BLaER1 treated with 17β-estradiol and CSF1 and Interleukin-3, amounts not matched to agents 10 nM and 100 nM (cell line): ENCODE results near the gene ATL2.
"Not testable (repeated sequence)": the region's sequence is repeated elsewhere in the genome, so short reads cannot be mapped to it uniquely, and the experiment has no call there.

Experiments
- H3K27ac ChIP-seq, 11 experiments: shearing (Covaris generic); formaldehyde crosslinking; 2 replicates each; pipeline ENCODE4 v1.8.1; 2022
- H3K27me3 ChIP-seq, 11 experiments: shearing (Covaris generic); formaldehyde crosslinking; 2 replicates each; pipeline ENCODE4 v1.8.1; 2022
- H3K36me3 ChIP-seq, 11 experiments: shearing (Covaris generic); formaldehyde crosslinking; 2 replicates each; pipeline ENCODE4 v1.8.1; 2022
- H3K4me1 ChIP-seq, 10 experiments: shearing (Covaris generic); formaldehyde crosslinking; 2 replicates each; pipeline ENCODE4 v1.8.1; 2022
- H3K4me2 ChIP-seq, 11 experiments: shearing (Covaris generic); formaldehyde crosslinking; 2 replicates each; pipeline ENCODE4 v1.8.1; 2022
- H3K4me3 ChIP-seq, 10 experiments: shearing (Covaris generic); formaldehyde crosslinking; 2 replicates each; pipeline ENCODE4 v1.8.1; 2022
- H3K9ac ChIP-seq, 11 experiments: shearing (Covaris generic); formaldehyde crosslinking; 2 replicates each; pipeline ENCODE4 v1.8.1; 2022
- H3K9me3 ChIP-seq, 11 experiments: shearing (Covaris generic); formaldehyde crosslinking; replicated peaks in 1 of 11; 2 replicates each; pipeline ENCODE4 v1.8.1; 2022
- H4K20me1 ChIP-seq, 11 experiments: shearing (Covaris generic); formaldehyde crosslinking; 2 replicates each; pipeline ENCODE4 v1.8.1; 2022
- Cebpa-rat ChIP-seq, 11 experiments: shearing (Covaris generic); IDR thresholded peaks; 2 replicates each; pipeline ENCODE4 v1.8.1; 2022

The ATL2 gene

GRCh38 chr2:38296197-38296780 is 80.8 kb downstream of the ATL2 start:
- no peak overlapping the region for H3K4me2 ChIP-seq
- no peak overlapping the region for H3K4me3 ChIP-seq
- peaks cover 51 to 83% (median 66%) of the 10 kb centered on the region in 11 experiments for H3K36me3 ChIP-seq
- H3K27ac ChIP-seq: no peak overlapping the region
- H3K9ac ChIP-seq: no peak overlapping the region
- no peak for TF ChIP-seq Cebpa-rat (IDR thresholded peaks at IDR 0.05)
- H4K20me1 ChIP-seq: peaks cover 0 to 7% (median under 1%) of the 10 kb centered on the region in 11 experiments; a peak in 5 of 22 replicates
- no peaks in the 10 kb centered on the region for H3K9me3 ChIP-seq
- no peaks in the 10 kb centered on the region for H3K4me1 ChIP-seq
- H3K27me3 ChIP-seq: no peaks in the 10 kb centered on the region

GRCh38 chr2:38294597-38294996 is 82.5 kb downstream of the ATL2 start:
- H3K27me3 ChIP-seq: no peaks in the 10 kb centered on the region
- H3K4me3 ChIP-seq: no peak overlapping the region
- H3K9me3 ChIP-seq: no peaks in the 10 kb centered on the region
- no peak for TF ChIP-seq Cebpa-rat (IDR thresholded peaks at IDR 0.05)
- H3K36me3 ChIP-seq: peaks cover 37 to 66% (median 50%) of the 10 kb centered on the region in 11 experiments
- no peaks in the 10 kb centered on the region for H4K20me1 ChIP-seq
- no peak overlapping the region for H3K27ac ChIP-seq
- H3K9ac ChIP-seq: no peak overlapping the region
- no peak overlapping the region for H3K4me2 ChIP-seq
- H3K4me1 ChIP-seq: no peaks in the 10 kb centered on the region

- H3K4me1 ChIP-seq: no peaks in the 10 kb centered on the region
Measured at GRCh38 chr2:38293152-38293865, 83.8 kb downstream of the ATL2 start.

GRCh38 chr2:38290332-38290731 is 86.7 kb downstream of the ATL2 start:
- Histone ChIP-seq H3K9ac (no peak overlapping the region), H3K36me3 (peaks cover 0 to 23% (median 9%) of the 10 kb centered on the region in 11 experiments; a peak in 18 of 22 replicates), H3K4me2 (no peak overlapping the region), H3K9me3 (no peaks in the 10 kb centered on the region), H3K27me3 (no peaks in the 10 kb centered on the region), H4K20me1 (no peaks in the 10 kb centered on the region), H3K4me1 (no peaks in the 10 kb centered on the region), H3K4me3 (no peak overlapping the region), H3K27ac (no peak overlapping the region)
- TF ChIP-seq Cebpa-rat (IDR thresholded peaks at IDR 0.05): no peak

More at GRCh38 chr2:38293152-38293865, 83.8 kb downstream of the ATL2 start:
- H3K4me2 ChIP-seq: no peak overlapping the region
- TF ChIP-seq Cebpa-rat (IDR thresholded peaks at IDR 0.05): no peak
- H4K20me1 ChIP-seq: no peaks in the 10 kb centered on the region
- H3K9ac ChIP-seq: no peak overlapping the region
- H3K27ac ChIP-seq: no peak overlapping the region
- no peaks in the 10 kb centered on the region for H3K27me3 ChIP-seq
- H3K36me3 ChIP-seq: peaks cover 24 to 53% (median 37%) of the 10 kb centered on the region in 11 experiments
- no peaks in the 10 kb centered on the region for H3K9me3 ChIP-seq
- H3K4me3 ChIP-seq: no peak overlapping the region

DNA sequence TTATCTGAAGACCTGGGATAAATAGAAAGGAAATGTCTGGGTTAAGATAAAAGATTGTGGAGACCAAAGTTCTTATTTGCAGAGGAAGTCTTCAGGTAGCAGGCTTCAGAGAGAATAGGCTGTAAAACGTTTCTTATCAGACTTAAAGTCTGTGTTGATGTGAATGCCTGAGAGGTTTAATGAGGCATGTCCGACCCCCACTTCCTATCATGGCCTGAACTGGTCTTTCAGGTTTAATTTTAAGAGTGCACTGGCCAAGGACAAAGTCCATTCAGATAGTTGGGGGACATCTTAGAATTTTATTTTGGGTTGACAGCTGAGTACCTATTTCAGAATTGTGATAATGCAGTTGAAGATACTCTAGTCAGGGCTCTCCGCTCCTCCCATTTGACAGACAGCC is 92.1 kb downstream of the ATL2 start:
- no peaks in the 10 kb centered on the region for H3K27me3 ChIP-seq
- no peaks in the 10 kb centered on the region for H3K36me3 ChIP-seq
- H3K4me1 ChIP-seq: no peaks in the 10 kb centered on the region
- no peak overlapping the region for H3K9ac ChIP-seq
- no peak overlapping the region for H3K27ac ChIP-seq
- H3K4me2 ChIP-seq: no peak overlapping the region
- H4K20me1 ChIP-seq: no peaks in the 10 kb centered on the region
- TF ChIP-seq Cebpa-rat (IDR thresholded peaks at IDR 0.05): no peak
- no peak overlapping the region for H3K4me3 ChIP-seq
- H3K9me3 ChIP-seq: no peaks in the 10 kb centered on the region

DNA sequence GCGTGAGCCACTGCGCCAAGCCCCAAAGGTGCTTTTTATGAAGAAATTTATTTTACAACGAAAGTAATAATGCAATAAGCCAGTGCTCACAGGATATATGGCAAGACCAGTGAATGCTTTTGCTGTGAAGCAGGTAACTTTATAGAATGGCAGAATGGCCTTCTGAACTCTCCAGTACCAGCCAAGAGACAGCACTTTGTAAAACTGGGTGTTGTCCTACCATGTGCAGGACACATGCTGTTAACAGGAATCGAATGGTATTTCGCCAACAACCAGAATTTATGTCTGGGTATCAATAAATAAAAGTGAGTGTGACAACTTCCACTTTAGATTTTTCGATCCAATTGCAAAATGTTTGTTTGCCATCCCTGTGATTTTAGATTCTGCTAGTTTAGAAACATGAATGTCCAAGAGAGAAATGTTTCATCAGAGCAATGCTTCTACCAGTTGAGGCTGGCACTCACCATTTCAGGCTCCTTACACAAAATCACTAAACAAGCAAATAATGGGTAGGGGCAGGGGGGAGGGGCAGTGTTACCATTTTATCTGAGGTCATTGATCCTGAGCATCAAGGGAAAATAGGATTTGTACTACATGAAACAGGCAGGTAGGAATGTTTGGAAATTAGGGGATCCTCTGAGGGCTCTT is 95.9 kb downstream of the ATL2 start:
- no peak for TF ChIP-seq Cebpa-rat (IDR thresholded peaks at IDR 0.05)
- H3K9ac ChIP-seq: no peak overlapping the region

DNA sequence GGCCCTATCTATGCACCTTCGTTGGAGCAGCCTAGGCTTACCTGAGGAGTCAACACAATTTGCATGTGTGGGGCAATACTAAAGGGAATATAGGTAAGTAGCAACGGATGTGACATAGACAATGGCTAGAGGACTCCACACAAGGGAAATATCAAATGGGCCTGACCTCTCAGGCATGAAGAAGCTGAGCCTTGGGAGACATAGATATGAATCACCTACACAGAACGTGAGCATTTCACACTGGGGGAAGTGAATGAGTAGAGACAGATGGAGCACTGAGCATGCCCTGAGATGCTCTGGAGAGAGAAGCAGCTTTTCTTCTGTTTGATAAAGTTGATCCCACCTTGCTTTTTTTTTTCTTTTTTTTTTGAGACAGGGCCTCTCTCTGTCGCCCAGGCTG is 97.9 kb downstream of the ATL2 start:
- no peak overlapping the region for H3K4me2 ChIP-seq
- TF ChIP-seq Cebpa-rat (IDR thresholded peaks at IDR 0.05): no peak
- no peaks in the 10 kb centered on the region for H4K20me1 ChIP-seq
- no peaks in the 10 kb centered on the region for H3K4me1 ChIP-seq
- no peaks in the 10 kb centered on the region for H3K27me3 ChIP-seq
- no peak overlapping the region for H3K9ac ChIP-seq
- no peaks in the 10 kb centered on the region for H3K36me3 ChIP-seq
- no peak overlapping the region for H3K4me3 ChIP-seq
- H3K9me3 ChIP-seq: no peaks in the 10 kb centered on the region
- H3K27ac ChIP-seq: no peak overlapping the region

More for the DNA sequence above, 95.9 kb downstream of the ATL2 start:
- Histone ChIP-seq H3K4me1 (no peaks in the 10 kb centered on the region), H3K27ac (no peak overlapping the region), H3K9me3 (no peaks in the 10 kb centered on the region), H4K20me1 (no peaks in the 10 kb centered on the region), H3K36me3 (no peaks in the 10 kb centered on the region), H3K27me3 (no peaks in the 10 kb centered on the region), H3K4me3 (no peak overlapping the region), H3K4me2 (no peak overlapping the region)

GRCh38 chr2:38278117-38278438 is 99.0 kb downstream of the ATL2 start:
- not testable (repeated sequence) for H3K4me3 ChIP-seq, H3K27me3 ChIP-seq, H3K36me3 ChIP-seq, H3K27ac ChIP-seq, H3K4me1 ChIP-seq, H3K9me3 ChIP-seq, H3K4me2 ChIP-seq, H3K9ac ChIP-seq, H4K20me1 ChIP-seq

GRCh38 chr2:38277245-38278116 is 99.6 kb downstream of the ATL2 start:
- no peak for TF ChIP-seq Cebpa-rat (IDR thresholded peaks at IDR 0.05)
- Histone ChIP-seq H3K36me3 (no peaks in the 10 kb centered on the region), H3K4me2 (peak overlapping the region in 1 of 11 experiments; percentile 4; a peak in 2 of 22 replicates), H3K9me3 (no peaks in the 10 kb centered on the region), H3K27me3 (no peaks in the 10 kb centered on the region), H3K27ac (no peak overlapping the region), H4K20me1 (no peaks in the 10 kb centered on the region), H3K4me1 (no peaks in the 10 kb centered on the region), H3K9ac (no peak overlapping the region), H3K4me3 (no peak overlapping the region)
